BJ (cell line): Measurements from ENCODE around the gene ADGRG2. TPM values are rescaled to one million over a fixed set of nuclear protein-coding genes. Genes with fewer than 3 reads are reported as not detected.

Source experiments
- CTCF ChIA-PET: fragments of 350-600 bp; formaldehyde crosslinking; extraction: SDS; loops from one replicate; lab custom pipeline; 2021; ENCODE audit warnings: antibody characterized with exemption, inconsistent platforms; lab: Yijun Ruan, JAX
- POLR2A ChIA-PET: fragments of 300-600 bp; sonication (Branson Sonifier 250); formaldehyde crosslinking; extraction: SDS; loops from one replicate; lab custom pipeline; 2021; ENCODE audit warnings: antibody characterized with exemption; lab: Charles Lee
- DNase-seq: peaks from one replicate; pipeline ENCODE4 v3.0.0-alpha.2; 2011; ENCODE audit warnings: low read depth
- H3K27me3 ChIP-seq: 2 replicates; pipeline ENCODE4 v1.6.0; 2011; ENCODE audit warnings: low read length; ENCODE audit not compliant: control insufficient read depth, insufficient read depth
- H3K36me3 ChIP-seq: 2 replicates; pipeline ENCODE4 v1.5.1; 2011; ENCODE audit warnings: low read length; ENCODE audit not compliant: control insufficient read depth, insufficient read depth
- H3K4me3 ChIP-seq: 2 replicates; pipeline ENCODE4 v1.5.1; 2011; ENCODE audit warnings: low read depth, mild to moderate bottlenecking, control low read depth, low read length
- CTCF ChIP-seq: IDR thresholded peaks from 2 replicates; pipeline ENCODE4 v1.5.1; 2011; ENCODE audit warnings: low read depth, mild to moderate bottlenecking, control low read depth, inconsistent platforms, low read length, moderate library complexity; ENCODE audit not compliant: insufficient read depth
- polyA plus RNA-seq: library from polyadenylated mRNA; depleted of rRNA; stranded (reverse); fragments of >200 nt; gene quantifications from 2 replicates; pipeline ENCODE4 v1.2.3, GENCODE V29; 2011

The ADGRG2 gene
- polyA plus RNA-seq, 1 experiment: 0.05 TPM

- no peak for TF ChIP-seq CTCF
- no peaks in the 10 kb centered on the region for H3K36me3 ChIP-seq
- H3K4me3 ChIP-seq: no peak overlapping the region
- no peak for DNase-seq
- ChIA-PET POLR2A (no interaction called here), CTCF (no interaction called here)
- no peaks in the 10 kb centered on the region for H3K27me3 ChIP-seq
These were observed 151.8 kb downstream of the ADGRG2 start for GRCh38 chrX:18970465-18970864.

- ChIA-PET POLR2A (no interaction called here), CTCF (no interaction called here)
- TF ChIP-seq CTCF: no peak
- Histone ChIP-seq H3K36me3 (no peaks in the 10 kb centered on the region), H3K4me3 (no peak overlapping the region), H3K27me3 (no peaks in the 10 kb centered on the region)
- DNase-seq: no peak
These were observed 155.6 kb downstream of the ADGRG2 start for GRCh38 chrX:18966624-18967023.

- Histone ChIP-seq H3K4me3 (no peak overlapping the region), H3K27me3 (no peaks in the 10 kb centered on the region), H3K36me3 (no peaks in the 10 kb centered on the region)
- ChIA-PET CTCF (no interaction called here), POLR2A (no interaction called here)
- no peak for TF ChIP-seq CTCF
- DNase-seq: no peak
These were observed 157.4 kb downstream of the ADGRG2 start for GRCh38 chrX:18964901-18965300.

GRCh38 chrX:18964026-18964425 is 158.2 kb downstream of the ADGRG2 start:
- H3K4me3 ChIP-seq: no peak overlapping the region
- ChIA-PET POLR2A (no interaction called here), CTCF (no interaction called here)
- H3K36me3 ChIP-seq: no peaks in the 10 kb centered on the region
- no peaks in the 10 kb centered on the region for H3K27me3 ChIP-seq
- no peak for TF ChIP-seq CTCF
- no peak for DNase-seq

GRCh38 chrX:18962329-18962728 is 159.9 kb downstream of the ADGRG2 start:
- no peak for TF ChIP-seq CTCF
- ChIA-PET POLR2A (interaction anchor here (0.6 kb wide), 1 partner anchor 11 kb away, joined by 4 read pairs; no protein-coding TSS in a partner anchor), CTCF (no interaction called here)
- Histone ChIP-seq H3K36me3 (no peaks in the 10 kb centered on the region), H3K27me3 (no peaks in the 10 kb centered on the region), H3K4me3 (no peak overlapping the region)
- DNase-seq: no peak
